Measurements from ENCODE around the gene INO80B. TPM values are rescaled to one million over a fixed set of nuclear protein-coding genes. Genes with fewer than 3 reads are reported as not detected.
A peak's percentile ranks its signal among the peaks of the same experiment; 100 is the strongest.

INO80B gene
- total and polyA plus RNA-seq, 9 of the 15 experiments (the other 6 are each of a cell fraction or from before 2014, with no cell fraction given), result 0.41 to 22.6 (median 9.0) TPM

DNA sequence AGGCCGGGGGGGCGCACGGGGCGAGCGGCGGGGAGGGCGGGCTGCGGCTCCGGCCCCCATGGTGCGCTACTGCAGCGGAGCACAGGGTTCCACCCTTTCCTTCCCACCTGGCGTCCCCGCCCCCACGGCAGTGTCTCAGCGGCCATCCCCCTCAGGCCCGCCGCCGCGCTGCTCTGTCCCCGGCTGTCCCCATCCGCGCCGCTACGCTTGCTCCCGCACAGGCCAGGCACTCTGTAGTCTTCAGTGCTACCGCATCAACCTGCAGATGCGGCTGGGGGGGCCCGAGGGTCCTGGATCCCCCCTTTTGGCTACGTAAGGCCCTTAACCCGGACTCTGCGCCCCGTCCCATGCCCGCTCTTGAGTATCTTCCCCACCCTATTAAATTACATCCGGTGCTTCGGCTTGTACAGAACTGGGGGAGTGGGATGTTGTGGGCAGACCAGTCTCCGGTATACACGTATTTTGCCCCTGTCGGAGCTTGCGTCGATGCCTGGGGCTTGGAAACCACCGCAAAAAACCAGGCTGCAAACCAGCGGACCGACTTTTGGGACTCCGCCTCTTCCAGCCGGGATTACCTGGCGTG is 2.8 kb downstream of the INO80B start:
- Histone ChIP-seq H3K4me2 (ENCODE audit: insufficient read depth, low read length) (peak overlapping the region; percentile 61), H3K79me2 (ENCODE audit: control insufficient read depth, insufficient read depth, low read length) (peaks cover 10% of the 10 kb centered on the region; the same call in 1 of the 3 replicates), H3K27me3 (ENCODE audit: control insufficient read depth in 2 of 2, insufficient read depth in 2 of 2, low read length in 2 of 2) (no peaks in the 10 kb centered on the region), H3K9me3 (replicated peaks; ENCODE audit: control insufficient read depth, insufficient read depth, low read depth, low read length) (no peaks in the 10 kb centered on the region), H2AFZ (ENCODE audit: low read depth, low read length) (peak overlapping the region; percentile 6; the same call in 1 of the 2 replicates), H3K9ac (ENCODE audit: insufficient read depth in 1 of 2, low read depth in 2 of 2, low read length in 2 of 2) (peak overlapping the region in 1 of 2 experiments; percentile 74; a peak in 2 of 4 replicates), H3K36me3 (ENCODE audit: control insufficient read depth, insufficient read depth, low read length) (peaks cover 27% of the 10 kb centered on the region), H4K20me1 (replicated peaks; ENCODE audit: control insufficient read depth, insufficient read depth, low read length) (no peaks in the 10 kb centered on the region; the same call in 1 of the 2 replicates), H3K4me3 (peak overlapping the region; percentile 53), H3K9me1 (ENCODE audit: control insufficient read depth, insufficient read depth, low read length) (no peaks in the 10 kb centered on the region), H3K27ac (ENCODE audit: extremely low read depth, low read depth, low read length) (peak overlapping the region; percentile 31; the same call in 1 of the 3 replicates), H3K4me1 (replicated peaks in 1 of 2; ENCODE audit: control insufficient read depth in 2 of 2, insufficient read depth in 2 of 2, low read length in 2 of 2) (peaks cover 7 to 33% of the 10 kb centered on the region in 2 experiments)
- ChIA-PET CTCF (ENCODE audit: low intra/inter-chr PET ratio) (no interaction called here), POLR2A (interaction anchor here (1.1 to 2.5 kb wide), 4 partner anchors 10 to 136 kb away, joined by 3 to 12 read pairs (median 6); no protein-coding TSS in a partner anchor)
- no TSS peak for BruUV-seq (replicated peaks)
- intact Hi-C loops (cut with micrococcal nuclease) (no loop called here), in situ Hi-C loops (cut with MboI) (no loop called here)
- 66% methylated on average over 25 of the region's 46 CpGs for WGBS (ENCODE audit: insufficient coverage, low coverage, missing lambda C conversion rate)
- FAIRE-seq (no peak), ATAC-seq (no peak), DNase-seq (ENCODE audit: extremely low read depth in 1 of 4, low spot score in 3 of 4) (no peak)
- no peak for TF ChIP-seq SRF (CRISPR knock-in tag; IDR thresholded peaks at IDR 0.05)
- TF ChIP-seq ZNF79 (CRISPR knock-in tag; IDR thresholded peaks at IDR 0.05; ENCODE audit: low read depth), result no peak
- TF ChIP-seq ZNF134 (CRISPR knock-in tag; conservative IDR thresholded peaks at IDR 0.05), result no peak
- TF ChIP-seq SPI1 (IDR thresholded peaks at IDR 0.05; ENCODE audit: borderline replicate concordance, low read depth, low read length), result no peak
- TF ChIP-seq ZNF717 (CRISPR knock-in tag; IDR thresholded peaks at IDR 0.05), result no peak
- TF ChIP-seq ZNF23 (CRISPR knock-in tag; IDR thresholded peaks at IDR 0.05), result no peak
- TF ChIP-seq EHMT2 (IDR thresholded peaks at IDR 0.05), result no peak
- no peak for TF ChIP-seq CSDE1 (IDR thresholded peaks at IDR 0.05)
- TF ChIP-seq RFX1 (IDR thresholded peaks at IDR 0.05), result no peak
- TF ChIP-seq NR2F6 (CRISPR knock-in tag; IDR thresholded peaks at IDR 0.05), result no peak
- no peak for TF ChIP-seq GABPB2 (CRISPR knock-in tag; conservative IDR thresholded peaks at IDR 0.05)
- TF ChIP-seq PURB (CRISPR knock-in tag; IDR thresholded peaks at IDR 0.05; ENCODE audit: low read depth), result no peak
- TF ChIP-seq SIRT6 (IDR thresholded peaks at IDR 0.05; ENCODE audit: low read depth, low read length), result no peak
- no peak for TF ChIP-seq RB1 (IDR thresholded peaks at IDR 0.05; ENCODE audit: low read depth)
- TF ChIP-seq TAL1 (IDR thresholded peaks at IDR 0.05), result no peak
- no peak for TF ChIP-seq CHCHD3 (CRISPR knock-in tag; IDR thresholded peaks at IDR 0.05)
- no peak for TF ChIP-seq RBM14 (IDR thresholded peaks at IDR 0.05; ENCODE audit: borderline replicate concordance, insufficient read depth, low read depth, low read length)
- no peak for TF ChIP-seq MTA1 (IDR thresholded peaks at IDR 0.05; ENCODE audit: borderline replicate concordance)
- TF ChIP-seq, protein P1, sequence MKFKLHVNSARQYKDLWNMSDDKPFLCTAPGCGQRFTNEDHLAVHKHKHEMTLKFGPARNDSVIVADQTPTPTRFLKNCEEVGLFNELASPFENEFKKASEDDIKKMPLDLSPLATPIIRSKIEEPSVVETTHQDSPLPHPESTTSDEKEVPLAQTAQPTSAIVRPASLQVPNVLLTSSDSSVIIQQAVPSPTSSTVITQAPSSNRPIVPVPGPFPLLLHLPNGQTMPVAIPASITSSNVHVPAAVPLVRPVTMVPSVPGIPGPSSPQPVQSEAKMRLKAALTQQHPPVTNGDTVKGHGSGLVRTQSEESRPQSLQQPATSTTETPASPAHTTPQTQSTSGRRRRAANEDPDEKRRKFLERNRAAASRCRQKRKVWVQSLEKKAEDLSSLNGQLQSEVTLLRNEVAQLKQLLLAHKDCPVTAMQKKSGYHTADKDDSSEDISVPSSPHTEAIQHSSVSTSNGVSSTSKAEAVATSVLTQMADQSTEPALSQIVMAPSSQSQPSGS (CRISPR knock-in tag; IDR thresholded peaks at IDR 0.05), result no peak
- TF ChIP-seq, protein P2, sequence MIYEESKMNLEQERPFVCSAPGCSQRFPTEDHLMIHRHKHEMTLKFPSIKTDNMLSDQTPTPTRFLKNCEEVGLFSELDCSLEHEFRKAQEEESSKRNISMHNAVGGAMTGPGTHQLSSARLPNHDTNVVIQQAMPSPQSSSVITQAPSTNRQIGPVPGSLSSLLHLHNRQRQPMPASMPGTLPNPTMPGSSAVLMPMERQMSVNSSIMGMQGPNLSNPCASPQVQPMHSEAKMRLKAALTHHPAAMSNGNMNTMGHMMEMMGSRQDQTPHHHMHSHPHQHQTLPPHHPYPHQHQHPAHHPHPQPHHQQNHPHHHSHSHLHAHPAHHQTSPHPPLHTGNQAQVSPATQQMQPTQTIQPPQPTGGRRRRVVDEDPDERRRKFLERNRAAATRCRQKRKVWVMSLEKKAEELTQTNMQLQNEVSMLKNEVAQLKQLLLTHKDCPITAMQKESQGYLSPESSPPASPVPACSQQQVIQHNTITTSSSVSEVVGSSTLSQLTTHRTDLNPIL (CRISPR knock-in tag; IDR thresholded peaks at IDR 0.05), result no peak
- no peak for TF ChIP-seq ETV6 (IDR thresholded peaks at IDR 0.05; ENCODE audit: borderline replicate concordance in 1 of 2, low read depth in 2 of 2, low read length in 1 of 2)
- no peak for TF ChIP-seq ETV6 (CRISPR knock-in tag; IDR thresholded peaks at IDR 0.05; ENCODE audit: borderline replicate concordance)
- TF ChIP-seq NONO (IDR thresholded peaks at IDR 0.05; ENCODE audit: low read depth in 2 of 2, low read length in 1 of 2), result 0 out of 4 replicates have a peak, but pooled peaks of 1 of the 2 experiments have one; percentile 29

Measured in K562 (cell line).